GM23338 (cell line): ENCODE results near the gene LSM3.

ENCODE experiments used
- CREB1 ChIP-seq: fragments of 250-450 bp; sonication (Bioruptor Pico); IDR thresholded peaks from 2 replicates; pipeline ENCODE4 v1.5.0; 2020; ENCODE audit warnings: low read depth, mild to moderate bottlenecking, moderate library complexity
- CTCF ChIP-seq, 2 experiments: fragments of 200-600 bp in 1 of 2; sonication (generic) in 1 of 2; conservative IDR thresholded peaks; 2 replicates each; pipeline versions ENCODE4 v1.5.1 to v1.6.1; 2016 to 2017; ENCODE audit warnings: antibody characterized with exemption in 2 of 2, low read depth in 2 of 2, mild to moderate bottlenecking in 2 of 2, moderate library complexity in 1 of 2
- ETS1 ChIP-seq: IDR thresholded peaks from 2 replicates; pipeline ENCODE4 v1.6.1; 2016; ENCODE audit warnings: antibody characterized with exemption
- EZH2 ChIP-seq: fragments of 200-600 bp; sonication (generic); IDR thresholded peaks from one replicate; pipeline ENCODE4 v1.8.0; 2017; ENCODE audit warnings: antibody characterized with exemption, mild to moderate bottlenecking, low read depth; ENCODE audit not compliant: unreplicated experiment
- EZH2phosphoT487 ChIP-seq: fragments of 200-600 bp; sonication (generic); IDR thresholded peaks from one replicate; pipeline ENCODE4 v1.8.1; 2018; ENCODE audit warnings: antibody characterized with exemption; ENCODE audit not compliant: unreplicated experiment
- JUNB ChIP-seq: IDR thresholded peaks from one replicate; pipeline ENCODE4 v1.6.1; 2016; ENCODE audit warnings: antibody characterized with exemption; ENCODE audit not compliant: unreplicated experiment
- NANOG ChIP-seq: IDR thresholded peaks from 2 replicates; pipeline ENCODE4 v1.6.1; 2016; ENCODE audit warnings: antibody characterized with exemption, borderline replicate concordance
- POLR2AphosphoS5 ChIP-seq: IDR thresholded peaks from 2 replicates; pipeline ENCODE4 v1.6.1; 2016; ENCODE audit warnings: antibody characterized with exemption, low read depth
- ZNF114 ChIP-seq: fragments of 250-450 bp; sonication (Bioruptor Pico); IDR thresholded peaks from 2 replicates; pipeline ENCODE4 v1.5.0; 2020; ENCODE audit warnings: mild to moderate bottlenecking, moderate library complexity
- TF ChIP-seq, protein P1 (sequence below): IDR thresholded peaks from one replicate; pipeline ENCODE4 v1.6.1; 2018; ENCODE audit warnings: antibody characterized with exemption; ENCODE audit not compliant: unreplicated experiment
- TF ChIP-seq, protein P2 (sequence below): fragments of 250-450 bp; sonication (Bioruptor Pico); IDR thresholded peaks from 2 replicates; pipeline ENCODE4 v1.5.0; 2020; ENCODE audit warnings: mild to moderate bottlenecking, moderate library complexity

DNA sequence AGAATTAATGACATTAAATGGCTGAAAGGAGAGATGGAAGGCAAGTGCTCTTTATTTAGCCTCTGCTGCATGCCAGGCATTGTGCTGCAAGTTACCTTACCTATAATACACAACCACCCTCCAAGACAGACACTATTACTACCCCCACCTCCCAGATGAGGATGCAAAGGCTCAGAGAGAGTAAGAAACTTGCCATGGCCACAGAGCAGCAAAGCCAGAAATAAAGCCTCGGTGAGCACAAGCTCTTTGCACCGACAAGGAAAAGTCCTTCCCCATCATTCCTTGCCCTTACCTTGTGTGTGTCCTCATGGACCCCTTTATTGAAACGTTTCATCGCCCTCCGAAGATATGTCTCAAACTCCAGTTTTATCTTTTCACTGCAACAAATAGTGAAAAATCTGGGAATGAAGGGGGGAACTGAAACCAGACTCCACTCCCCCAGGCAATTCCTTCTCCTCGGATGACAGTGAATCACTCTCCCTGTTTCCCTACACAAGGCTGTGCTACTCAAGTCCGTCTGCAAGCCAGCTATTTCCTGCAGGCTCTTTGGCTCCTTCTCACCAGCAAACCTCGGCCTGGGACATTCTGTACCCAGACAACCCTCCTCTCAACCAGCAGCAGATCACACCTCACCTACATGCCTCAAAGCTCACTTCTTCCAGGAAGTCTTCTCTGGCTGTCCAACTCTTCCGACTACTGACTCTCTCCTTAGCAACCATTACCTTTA, 11.6 kb upstream of the LSM3 start:
- TF ChIP-seq CTCF (conservative IDR thresholded peaks at IDR 0.05; ENCODE audit: low read depth in 2 of 2) (no peak), POLR2AphosphoS5 (no peak), ETS1 (no peak), JUNB (no peak), EZH2phosphoT487 (no peak), EZH2 (no peak), CREB1 (CRISPR knock-in tag) (no peak), ZNF114 (CRISPR knock-in tag) (no peak), NANOG (no peak)
- TF ChIP-seq, protein P1, sequence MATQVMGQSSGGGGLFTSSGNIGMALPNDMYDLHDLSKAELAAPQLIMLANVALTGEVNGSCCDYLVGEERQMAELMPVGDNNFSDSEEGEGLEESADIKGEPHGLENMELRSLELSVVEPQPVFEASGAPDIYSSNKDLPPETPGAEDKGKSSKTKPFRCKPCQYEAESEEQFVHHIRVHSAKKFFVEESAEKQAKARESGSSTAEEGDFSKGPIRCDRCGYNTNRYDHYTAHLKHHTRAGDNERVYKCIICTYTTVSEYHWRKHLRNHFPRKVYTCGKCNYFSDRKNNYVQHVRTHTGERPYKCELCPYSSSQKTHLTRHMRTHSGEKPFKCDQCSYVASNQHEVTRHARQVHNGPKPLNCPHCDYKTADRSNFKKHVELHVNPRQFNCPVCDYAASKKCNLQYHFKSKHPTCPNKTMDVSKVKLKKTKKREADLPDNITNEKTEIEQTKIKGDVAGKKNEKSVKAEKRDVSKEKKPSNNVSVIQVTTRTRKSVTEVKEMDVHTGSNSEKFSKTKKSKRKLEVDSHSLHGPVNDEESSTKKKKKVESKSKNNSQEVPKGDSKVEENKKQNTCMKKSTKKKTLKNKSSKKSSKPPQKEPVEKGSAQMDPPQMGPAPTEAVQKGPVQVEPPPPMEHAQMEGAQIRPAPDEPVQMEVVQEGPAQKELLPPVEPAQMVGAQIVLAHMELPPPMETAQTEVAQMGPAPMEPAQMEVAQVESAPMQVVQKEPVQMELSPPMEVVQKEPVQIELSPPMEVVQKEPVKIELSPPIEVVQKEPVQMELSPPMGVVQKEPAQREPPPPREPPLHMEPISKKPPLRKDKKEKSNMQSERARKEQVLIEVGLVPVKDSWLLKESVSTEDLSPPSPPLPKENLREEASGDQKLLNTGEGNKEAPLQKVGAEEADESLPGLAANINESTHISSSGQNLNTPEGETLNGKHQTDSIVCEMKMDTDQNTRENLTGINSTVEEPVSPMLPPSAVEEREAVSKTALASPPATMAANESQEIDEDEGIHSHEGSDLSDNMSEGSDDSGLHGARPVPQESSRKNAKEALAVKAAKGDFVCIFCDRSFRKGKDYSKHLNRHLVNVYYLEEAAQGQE: no peak
- TF ChIP-seq, protein P2, sequence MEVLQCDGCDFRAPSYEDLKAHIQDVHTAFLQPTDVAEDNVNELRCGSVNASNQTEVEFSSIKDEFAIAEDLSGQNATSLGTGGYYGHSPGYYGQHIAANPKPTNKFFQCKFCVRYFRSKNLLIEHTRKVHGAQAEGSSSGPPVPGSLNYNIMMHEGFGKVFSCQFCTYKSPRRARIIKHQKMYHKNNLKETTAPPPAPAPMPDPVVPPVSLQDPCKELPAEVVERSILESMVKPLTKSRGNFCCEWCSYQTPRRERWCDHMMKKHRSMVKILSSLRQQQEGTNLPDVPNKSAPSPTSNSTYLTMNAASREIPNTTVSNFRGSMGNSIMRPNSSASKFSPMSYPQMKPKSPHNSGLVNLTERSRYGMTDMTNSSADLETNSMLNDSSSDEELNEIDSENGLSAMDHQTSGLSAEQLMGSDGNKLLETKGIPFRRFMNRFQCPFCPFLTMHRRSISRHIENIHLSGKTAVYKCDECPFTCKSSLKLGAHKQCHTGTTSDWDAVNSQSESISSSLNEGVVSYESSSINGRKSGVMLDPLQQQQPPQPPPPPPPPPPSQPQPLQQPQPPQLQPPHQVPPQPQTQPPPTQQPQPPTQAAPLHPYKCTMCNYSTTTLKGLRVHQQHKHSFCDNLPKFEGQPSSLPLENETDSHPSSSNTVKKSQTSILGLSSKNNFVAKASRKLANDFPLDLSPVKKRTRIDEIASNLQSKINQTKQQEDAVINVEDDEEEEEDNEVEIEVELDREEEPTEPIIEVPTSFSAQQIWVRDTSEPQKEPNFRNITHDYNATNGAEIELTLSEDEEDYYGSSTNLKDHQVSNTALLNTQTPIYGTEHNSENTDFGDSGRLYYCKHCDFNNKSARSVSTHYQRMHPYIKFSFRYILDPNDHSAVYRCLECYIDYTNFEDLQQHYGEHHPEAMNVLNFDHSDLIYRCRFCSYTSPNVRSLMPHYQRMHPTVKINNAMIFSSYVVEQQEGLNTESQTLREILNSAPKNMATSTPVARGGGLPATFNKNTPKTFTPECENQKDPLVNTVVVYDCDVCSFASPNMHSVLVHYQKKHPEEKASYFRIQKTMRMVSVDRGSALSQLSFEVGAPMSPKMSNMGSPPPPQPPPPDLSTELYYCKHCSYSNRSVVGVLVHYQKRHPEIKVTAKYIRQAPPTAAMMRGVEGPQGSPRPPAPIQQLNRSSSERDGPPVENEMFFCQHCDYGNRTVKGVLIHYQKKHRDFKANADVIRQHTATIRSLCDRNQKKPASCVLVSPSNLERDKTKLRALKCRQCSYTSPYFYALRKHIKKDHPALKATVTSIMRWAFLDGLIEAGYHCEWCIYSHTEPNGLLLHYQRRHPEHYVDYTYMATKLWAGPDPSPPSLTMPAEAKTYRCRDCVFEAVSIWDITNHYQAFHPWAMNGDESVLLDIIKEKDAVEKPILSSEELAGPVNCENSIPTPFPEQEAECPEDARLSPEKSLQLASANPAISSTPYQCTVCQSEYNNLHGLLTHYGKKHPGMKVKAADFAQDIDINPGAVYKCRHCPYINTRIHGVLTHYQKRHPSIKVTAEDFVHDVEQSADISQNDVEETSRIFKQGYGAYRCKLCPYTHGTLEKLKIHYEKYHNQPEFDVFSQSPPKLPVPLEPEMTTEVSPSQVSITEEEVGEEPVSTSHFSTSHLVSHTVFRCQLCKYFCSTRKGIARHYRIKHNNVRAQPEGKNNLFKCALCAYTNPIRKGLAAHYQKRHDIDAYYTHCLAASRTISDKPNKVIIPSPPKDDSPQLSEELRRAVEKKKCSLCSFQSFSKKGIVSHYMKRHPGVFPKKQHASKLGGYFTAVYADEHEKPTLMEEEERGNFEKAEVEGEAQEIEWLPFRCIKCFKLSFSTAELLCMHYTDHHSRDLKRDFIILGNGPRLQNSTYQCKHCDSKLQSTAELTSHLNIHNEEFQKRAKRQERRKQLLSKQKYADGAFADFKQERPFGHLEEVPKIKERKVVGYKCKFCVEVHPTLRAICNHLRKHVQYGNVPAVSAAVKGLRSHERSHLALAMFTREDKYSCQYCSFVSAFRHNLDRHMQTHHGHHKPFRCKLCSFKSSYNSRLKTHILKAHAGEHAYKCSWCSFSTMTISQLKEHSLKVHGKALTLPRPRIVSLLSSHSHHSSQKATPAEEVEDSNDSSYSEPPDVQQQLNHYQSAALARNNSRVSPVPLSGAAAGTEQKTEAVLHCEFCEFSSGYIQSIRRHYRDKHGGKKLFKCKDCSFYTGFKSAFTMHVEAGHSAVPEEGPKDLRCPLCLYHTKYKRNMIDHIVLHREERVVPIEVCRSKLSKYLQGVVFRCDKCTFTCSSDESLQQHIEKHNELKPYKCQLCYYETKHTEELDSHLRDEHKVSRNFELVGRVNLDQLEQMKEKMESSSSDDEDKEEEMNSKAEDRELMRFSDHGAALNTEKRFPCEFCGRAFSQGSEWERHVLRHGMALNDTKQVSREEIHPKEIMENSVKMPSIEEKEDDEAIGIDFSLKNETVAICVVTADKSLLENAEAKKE (CRISPR knock-in tag): no peak
